GM18502 (cell line): ENCODE measurements around the gene FHAD1.
"Not testable (repeated sequence)": the region's sequence is repeated elsewhere in the genome, so short reads cannot be mapped to it uniquely, and the experiment has no call there.

Source experiments
- ATAC-seq: cut with Tn5 transposase; IDR thresholded peaks from one replicate; pipeline ENCODE4 v1.9.1; 2021; ENCODE audit warnings: mild to moderate bottlenecking; ENCODE audit not compliant: unreplicated experiment, poor library complexity

FHAD1 gene

GRCh38 chr1:15426492-15427279 is 179.7 kb downstream of the FHAD1 start:
- ATAC-seq, result no peak

DNA sequence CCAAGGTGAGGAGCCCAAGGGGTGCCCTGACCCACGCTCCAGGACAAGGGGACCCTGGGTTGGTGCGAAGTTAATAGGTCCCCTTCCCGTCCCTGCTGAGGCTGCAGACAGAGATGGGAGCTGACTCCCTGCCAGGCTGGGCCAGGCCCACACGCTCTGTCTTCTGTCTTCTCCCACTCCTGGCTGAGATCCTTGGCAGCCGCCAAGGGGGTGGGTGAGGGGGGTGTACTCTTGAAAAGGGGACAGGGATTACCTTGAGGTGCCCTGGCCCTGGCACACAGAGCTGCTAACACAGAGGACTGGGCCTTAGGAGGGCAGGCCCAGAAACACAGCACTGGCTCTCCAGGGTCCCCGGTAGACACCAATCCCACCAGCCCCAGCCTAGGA is 180.2 kb downstream of the FHAD1 start:
- no peak for ATAC-seq

- not testable (repeated sequence) for ATAC-seq
These were observed 181.2 kb downstream of the FHAD1 start for GRCh38 chr1:15428252-15428651.

DNA sequence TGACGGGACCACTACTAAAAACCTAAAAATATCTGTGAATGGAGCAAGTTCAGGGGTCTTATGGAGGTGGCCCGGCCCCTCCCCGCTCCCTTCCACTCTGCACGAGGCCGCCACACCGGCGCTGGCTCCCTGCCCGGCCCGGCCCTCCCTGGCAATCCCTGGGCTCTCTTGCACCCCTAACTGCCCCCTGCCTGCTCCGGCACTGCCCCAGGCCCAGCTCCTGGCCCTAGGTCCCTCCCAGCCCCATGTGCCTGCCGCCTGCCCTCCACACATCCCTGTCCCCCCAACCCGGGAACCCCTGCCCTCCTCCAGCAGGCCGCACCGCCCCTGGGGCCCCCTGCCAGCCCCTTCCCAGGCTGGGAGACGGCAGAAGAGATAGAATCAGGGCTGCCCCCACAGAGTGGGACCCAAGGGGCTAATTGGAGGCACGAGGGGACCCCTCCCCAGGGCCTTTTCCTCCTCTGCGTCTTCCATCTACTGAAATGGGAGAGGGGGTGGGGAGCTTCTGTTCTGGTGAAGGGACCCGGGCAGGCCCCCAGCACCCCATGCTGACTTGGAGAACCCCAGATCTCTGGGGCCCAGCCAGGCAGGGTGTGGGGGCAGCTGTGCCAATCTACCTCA is 181.9 kb downstream of the FHAD1 start:
- ATAC-seq, result no peak

DNA sequence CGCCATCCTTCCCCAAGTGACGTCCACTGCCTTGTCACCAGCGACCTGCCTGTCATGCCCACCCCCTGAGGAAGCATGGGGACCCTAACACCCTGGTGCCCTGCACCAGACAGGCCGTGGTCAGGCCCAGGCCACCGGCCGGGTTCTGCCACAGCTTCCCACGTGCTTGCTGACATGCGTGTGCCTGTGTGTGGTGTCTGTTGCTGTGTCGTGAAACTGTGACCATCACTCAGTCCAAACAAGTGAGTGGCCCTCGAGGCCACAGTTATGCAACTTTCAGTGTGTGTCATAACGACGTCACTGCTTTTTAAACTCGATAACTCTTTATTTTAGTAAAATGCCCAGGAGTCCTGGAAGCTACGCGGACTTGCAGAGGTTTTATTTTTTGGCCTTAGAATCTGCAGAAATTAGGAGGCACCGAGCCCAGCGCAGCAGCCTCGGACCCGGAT is 182.7 kb downstream of the FHAD1 start:
- ATAC-seq, result no peak

- ATAC-seq, result no peak
These were observed 184.0 kb downstream of the FHAD1 start for GRCh38 chr1:15430787-15431570.

DNA sequence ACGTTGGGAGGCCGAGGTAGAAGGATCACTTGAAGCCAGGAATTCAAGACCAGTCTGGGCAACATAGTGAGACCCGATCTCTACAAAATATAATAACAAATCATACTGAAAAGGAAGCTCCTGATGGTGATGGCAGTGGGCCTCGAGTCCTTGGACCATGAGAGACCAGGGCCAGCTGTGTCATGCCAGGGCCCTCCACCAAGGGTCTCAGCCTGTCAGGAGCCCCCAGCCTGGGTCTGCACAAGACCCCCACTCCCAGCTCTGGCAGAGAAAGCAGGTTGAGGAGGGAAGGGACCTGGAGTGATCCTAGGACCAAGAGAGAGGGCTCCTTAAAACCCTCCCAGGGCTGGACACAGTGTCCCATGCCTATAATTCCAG is 184.5 kb downstream of the FHAD1 start:
- ATAC-seq, result no peak

GRCh38 chr1:15432324-15432723 is 185.3 kb downstream of the FHAD1 start:
- ATAC-seq, result no peak

GRCh38 chr1:15433471-15433870 is 186.4 kb downstream of the FHAD1 start:
- ATAC-seq, result no peak

DNA sequence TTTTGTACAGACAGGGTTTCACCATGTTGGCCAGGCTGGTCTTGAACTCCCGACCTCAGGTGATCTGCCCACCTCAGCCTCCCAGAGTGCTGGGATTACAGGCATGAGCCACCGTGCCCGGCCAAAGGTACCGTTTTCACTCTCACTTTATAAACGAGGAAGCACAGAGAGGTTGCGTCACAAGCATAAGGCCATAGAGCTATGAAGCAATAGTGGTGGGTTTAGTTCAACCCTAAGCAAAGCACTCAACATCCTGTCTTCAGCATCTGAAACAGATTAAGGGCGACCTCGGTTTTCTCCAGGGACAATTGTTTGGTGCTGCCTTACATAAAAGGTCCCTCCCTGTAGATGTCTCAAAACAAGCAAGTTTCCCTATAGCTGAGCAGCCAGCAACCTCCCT is 187.7 kb downstream of the FHAD1 start:
- not testable (repeated sequence) for ATAC-seq

- no peak for ATAC-seq
These were observed 188.4 kb downstream of the FHAD1 start for GRCh38 chr1:15435239-15436077.

- no peak for ATAC-seq
These were observed 189.9 kb downstream of the FHAD1 start for GRCh38 chr1:15436881-15437442.

DNA sequence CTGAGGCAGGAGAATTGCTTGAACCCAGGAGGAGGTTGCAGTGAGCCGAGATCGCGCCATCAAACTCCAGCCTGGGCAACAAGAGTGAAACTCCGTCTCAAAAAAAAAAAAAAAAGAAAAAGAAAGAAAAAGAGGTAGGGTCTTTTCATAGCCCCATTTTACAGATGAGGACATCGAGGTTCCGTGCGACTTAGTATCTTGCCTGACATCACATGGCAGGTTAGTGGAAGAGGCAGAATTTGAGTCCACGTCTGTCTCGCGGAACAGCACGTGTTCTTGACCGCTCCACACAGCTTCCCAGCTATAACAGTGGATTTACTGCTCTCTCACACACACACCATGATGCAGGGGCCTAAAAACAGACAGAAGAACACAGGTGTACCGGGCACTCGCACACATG is 192.3 kb downstream of the FHAD1 start:
- ATAC-seq, result no peak

- no peak for ATAC-seq
These were observed 193.3 kb downstream of the FHAD1 start for GRCh38 chr1:15440357-15440756.

DNA sequence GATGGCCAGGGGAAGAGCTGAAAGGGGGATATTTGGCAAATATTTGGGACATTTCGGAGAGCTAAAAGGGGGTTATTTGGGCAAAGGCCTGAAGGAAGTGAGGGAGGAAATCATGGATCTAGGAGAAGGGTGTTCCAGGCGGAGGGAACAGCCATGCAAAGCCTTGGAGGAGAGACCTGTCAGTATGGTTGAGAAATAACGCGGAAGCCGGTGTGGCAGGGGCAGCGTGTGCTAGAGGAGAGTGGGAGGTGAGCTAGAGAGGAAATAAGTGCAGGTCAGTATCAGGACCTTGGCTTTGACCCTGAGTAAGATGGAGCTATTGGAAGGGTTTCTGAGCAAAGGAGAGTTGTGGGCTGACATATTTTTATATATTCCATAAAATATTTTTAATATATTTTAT is 194.2 kb downstream of the FHAD1 start:
- ATAC-seq, result no peak

GRCh38 chr1:15442119-15442518 is 195.1 kb downstream of the FHAD1 start:
- no peak for ATAC-seq

GRCh38 chr1:15442759-15443158 is 195.7 kb downstream of the FHAD1 start:
- ATAC-seq, result no peak

DNA sequence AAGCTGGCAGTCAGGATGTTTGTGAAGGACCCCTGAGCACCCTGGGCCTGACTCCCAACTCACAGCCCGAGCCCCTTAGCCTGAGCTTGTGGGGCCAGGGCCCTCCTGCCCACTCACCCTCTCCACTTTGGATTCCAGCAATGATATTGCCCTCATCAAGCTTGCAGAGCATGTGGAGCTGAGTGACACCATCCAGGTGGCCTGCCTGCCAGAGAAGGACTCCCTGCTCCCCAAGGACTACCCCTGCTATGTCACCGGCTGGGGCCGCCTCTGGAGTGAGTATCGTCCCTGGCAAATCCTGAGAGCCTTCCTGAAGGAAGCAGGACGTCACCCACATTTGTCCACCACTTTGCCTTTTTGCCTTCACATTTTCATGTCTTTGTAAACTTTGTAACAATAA is 196.3 kb downstream of the FHAD1 start:
- no peak for ATAC-seq

- no peak for ATAC-seq
These were observed 197.7 kb downstream of the FHAD1 start for GRCh38 chr1:15444468-15445389.
